Astrocyte (in vitro differentiated cells and primary cell): ENCODE data around the gene ASB5. TPM values are rescaled to one million over a fixed set of nuclear protein-coding genes. Genes with fewer than 3 reads are reported as not detected.
"Not testable (repeated sequence)": the region's sequence is repeated elsewhere in the genome, so short reads cannot be mapped to it uniquely, and the experiment has no call there.

ENCODE experiments used
- DNase-seq: peaks from one replicate; pipeline ENCODE4 v3.0.0-alpha.2; 2010; ENCODE audit warnings: low read depth
- FAIRE-seq: peaks from 2 replicates; lab custom pipeline; 2011; peaks lifted over from hg19 to GRCh38; lab: Jason Lieb, UNC
- H2AFZ ChIP-seq: 2 replicates; pipeline ENCODE4 v1.6.0; 2012; ENCODE audit warnings: low read depth, low read length, inconsistent platforms
- H3K27ac ChIP-seq: 2 replicates; pipeline ENCODE4 v1.5.1; 2011; ENCODE audit warnings: low read depth, low read length, inconsistent platforms
- H3K27me3 ChIP-seq: 2 replicates; pipeline ENCODE4 v1.6.0; 2011; ENCODE audit warnings: low read length, inconsistent platforms; ENCODE audit not compliant: insufficient read depth
- H3K36me3 ChIP-seq: 2 replicates; pipeline ENCODE4 v1.5.1; 2011; ENCODE audit warnings: low read length, inconsistent platforms; ENCODE audit not compliant: insufficient read depth
- H3K4me1 ChIP-seq: 2 replicates; pipeline ENCODE4 v1.5.1; 2011; ENCODE audit warnings: low read length, inconsistent platforms; ENCODE audit not compliant: insufficient read depth
- H3K4me2 ChIP-seq: 2 replicates; pipeline ENCODE4 v1.6.0; 2012; ENCODE audit warnings: low read length, inconsistent platforms
- H3K4me3 ChIP-seq: 2 replicates; pipeline ENCODE4 v1.5.1; 2011; ENCODE audit warnings: low read depth, mild to moderate bottlenecking, low read length, inconsistent platforms; ENCODE audit not compliant: insufficient read depth
- H3K79me2 ChIP-seq: 2 replicates; pipeline ENCODE4 v1.6.0; 2012; ENCODE audit warnings: mild to moderate bottlenecking, low read length, inconsistent platforms; ENCODE audit not compliant: insufficient read depth
- H3K9ac ChIP-seq: 2 replicates; pipeline ENCODE4 v1.6.0; 2012; ENCODE audit warnings: mild to moderate bottlenecking, low read length, inconsistent platforms
- H3K9me3 ChIP-seq: 2 replicates; pipeline ENCODE4 v1.5.1; 2012; ENCODE audit warnings: low read depth, mild to moderate bottlenecking, low read length, inconsistent platforms; ENCODE audit not compliant: insufficient read depth
- H4K20me1 ChIP-seq: 2 replicates; pipeline ENCODE4 v1.6.0; 2012; ENCODE audit warnings: low read length, inconsistent platforms; ENCODE audit not compliant: insufficient read depth
- H3K27ac Mint-ChIP-seq: one replicate; pipeline ENCODE4 v1.8.0; 2021; ENCODE audit warnings: mild to moderate bottlenecking, mixed read lengths; ENCODE audit not compliant: unreplicated experiment
- H3K27me3 Mint-ChIP-seq: one replicate; pipeline ENCODE4 v1.8.0; 2021; ENCODE audit warnings: low read depth, mixed read lengths; ENCODE audit not compliant: unreplicated experiment
- H3K36me3 Mint-ChIP-seq: one replicate; pipeline ENCODE4 v1.8.0; 2021; ENCODE audit warnings: low read depth, mixed read lengths; ENCODE audit not compliant: unreplicated experiment
- H3K4me1 Mint-ChIP-seq: one replicate; pipeline ENCODE4 v1.8.0; 2021; ENCODE audit warnings: low read depth, mixed read lengths; ENCODE audit not compliant: unreplicated experiment
- H3K4me3 Mint-ChIP-seq: one replicate; pipeline ENCODE4 v1.8.0; 2021; ENCODE audit warnings: mild to moderate bottlenecking, moderate library complexity, mixed read lengths; ENCODE audit not compliant: unreplicated experiment
- H3K9me3 Mint-ChIP-seq: one replicate; pipeline ENCODE4 v1.8.0; 2021; ENCODE audit warnings: mild to moderate bottlenecking, mixed read lengths; ENCODE audit not compliant: unreplicated experiment
- EZH2 ChIP-seq: IDR thresholded peaks from 2 replicates; pipeline ENCODE4 v1.6.1; 2012; ENCODE audit warnings: mild to moderate bottlenecking, low read length, inconsistent platforms; ENCODE audit not compliant: insufficient read depth
- total RNA-seq: library from RNA; stranded (reverse); gene quantifications from 2 replicates; pipeline ENCODE4 v1.2.1, GENCODE V29; 2021
- TF ChIP-seq, protein P1 (sequence below): IDR thresholded peaks from 2 replicates; pipeline ENCODE4 v1.5.1; 2011; ENCODE audit warnings: low read depth, mild to moderate bottlenecking, inconsistent platforms, low read length, moderate library complexity; ENCODE audit not compliant: insufficient read depth

The ASB5 gene
- total RNA-seq, 1 donor from 2014 or later: 0.43 TPM

DNA sequence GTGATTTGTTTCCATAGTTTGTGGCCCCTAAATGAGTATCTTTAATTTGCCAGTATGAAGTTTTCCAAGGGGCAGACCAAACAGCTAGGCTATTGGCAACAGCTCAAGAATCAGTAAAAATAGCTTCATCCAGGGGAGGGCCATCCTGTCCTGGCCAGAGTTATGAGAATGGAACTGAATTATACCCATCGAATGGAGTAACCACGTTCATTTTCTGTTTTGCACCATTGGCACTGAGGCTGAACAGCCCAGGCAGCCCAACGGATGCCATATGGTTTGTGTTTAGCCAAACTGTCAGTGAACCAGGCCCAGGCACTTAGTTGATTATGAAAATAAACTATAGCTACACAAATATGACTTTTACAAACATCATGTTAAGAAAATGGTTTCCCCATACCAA is 17.7 kb upstream of the ASB5 start:
- Histone ChIP-seq H3K27me3 (no peaks in the 10 kb centered on the region), H3K4me1 (no peaks in the 10 kb centered on the region), H3K79me2 (no peaks in the 10 kb centered on the region), H3K4me2 (no peak overlapping the region), H3K27ac (no peak overlapping the region), H3K36me3 (no peaks in the 10 kb centered on the region), H3K9me3 (no peaks in the 10 kb centered on the region), H3K4me3 (no peak overlapping the region), H3K9ac (no peak overlapping the region), H4K20me1 (no peaks in the 10 kb centered on the region), H2AFZ (no peak overlapping the region)
- Mint-ChIP-seq H3K27ac (no peak overlapping the region), H3K27me3 (no peaks in the 10 kb centered on the region), H3K9me3 (no peaks in the 10 kb centered on the region), H3K4me1 (no peaks in the 10 kb centered on the region), H3K4me3 (no peak overlapping the region), H3K36me3 (no peaks in the 10 kb centered on the region)
- no peak for FAIRE-seq
- TF ChIP-seq, protein P1, sequence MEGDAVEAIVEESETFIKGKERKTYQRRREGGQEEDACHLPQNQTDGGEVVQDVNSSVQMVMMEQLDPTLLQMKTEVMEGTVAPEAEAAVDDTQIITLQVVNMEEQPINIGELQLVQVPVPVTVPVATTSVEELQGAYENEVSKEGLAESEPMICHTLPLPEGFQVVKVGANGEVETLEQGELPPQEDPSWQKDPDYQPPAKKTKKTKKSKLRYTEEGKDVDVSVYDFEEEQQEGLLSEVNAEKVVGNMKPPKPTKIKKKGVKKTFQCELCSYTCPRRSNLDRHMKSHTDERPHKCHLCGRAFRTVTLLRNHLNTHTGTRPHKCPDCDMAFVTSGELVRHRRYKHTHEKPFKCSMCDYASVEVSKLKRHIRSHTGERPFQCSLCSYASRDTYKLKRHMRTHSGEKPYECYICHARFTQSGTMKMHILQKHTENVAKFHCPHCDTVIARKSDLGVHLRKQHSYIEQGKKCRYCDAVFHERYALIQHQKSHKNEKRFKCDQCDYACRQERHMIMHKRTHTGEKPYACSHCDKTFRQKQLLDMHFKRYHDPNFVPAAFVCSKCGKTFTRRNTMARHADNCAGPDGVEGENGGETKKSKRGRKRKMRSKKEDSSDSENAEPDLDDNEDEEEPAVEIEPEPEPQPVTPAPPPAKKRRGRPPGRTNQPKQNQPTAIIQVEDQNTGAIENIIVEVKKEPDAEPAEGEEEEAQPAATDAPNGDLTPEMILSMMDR: no peak
- TF ChIP-seq EZH2: no peak
- no peak for DNase-seq

DNA sequence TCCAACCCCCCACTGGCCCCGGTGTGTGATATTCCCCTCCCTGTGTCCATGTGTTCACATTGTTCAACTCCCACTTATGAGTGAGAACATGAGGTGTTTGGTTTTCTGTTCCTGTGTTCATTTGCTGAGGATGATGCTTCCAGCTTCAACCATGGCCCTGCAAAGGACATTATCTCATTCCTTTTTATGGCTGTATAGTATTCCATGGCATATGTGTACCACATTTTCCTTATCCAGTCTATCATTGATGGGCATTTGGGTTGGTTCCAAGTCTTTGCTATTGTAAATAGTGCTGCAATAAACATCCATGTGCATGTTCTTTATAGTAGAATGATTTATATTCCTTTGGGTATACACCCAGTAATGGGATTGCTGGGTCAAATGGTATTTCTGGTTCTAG is 10.5 kb upstream of the ASB5 start:
- H3K36me3 Mint-ChIP-seq, H2AFZ ChIP-seq, H4K20me1 ChIP-seq, DNase-seq, H3K4me3 ChIP-seq, H3K4me3 Mint-ChIP-seq, H3K9me3 ChIP-seq, H3K27ac Mint-ChIP-seq, H3K79me2 ChIP-seq, H3K4me2 ChIP-seq, H3K4me1 Mint-ChIP-seq, FAIRE-seq, H3K9me3 Mint-ChIP-seq, H3K36me3 ChIP-seq, H3K27me3 Mint-ChIP-seq, H3K27me3 ChIP-seq, H3K4me1 ChIP-seq, H3K27ac ChIP-seq, H3K9ac ChIP-seq: not testable (repeated sequence)

DNA sequence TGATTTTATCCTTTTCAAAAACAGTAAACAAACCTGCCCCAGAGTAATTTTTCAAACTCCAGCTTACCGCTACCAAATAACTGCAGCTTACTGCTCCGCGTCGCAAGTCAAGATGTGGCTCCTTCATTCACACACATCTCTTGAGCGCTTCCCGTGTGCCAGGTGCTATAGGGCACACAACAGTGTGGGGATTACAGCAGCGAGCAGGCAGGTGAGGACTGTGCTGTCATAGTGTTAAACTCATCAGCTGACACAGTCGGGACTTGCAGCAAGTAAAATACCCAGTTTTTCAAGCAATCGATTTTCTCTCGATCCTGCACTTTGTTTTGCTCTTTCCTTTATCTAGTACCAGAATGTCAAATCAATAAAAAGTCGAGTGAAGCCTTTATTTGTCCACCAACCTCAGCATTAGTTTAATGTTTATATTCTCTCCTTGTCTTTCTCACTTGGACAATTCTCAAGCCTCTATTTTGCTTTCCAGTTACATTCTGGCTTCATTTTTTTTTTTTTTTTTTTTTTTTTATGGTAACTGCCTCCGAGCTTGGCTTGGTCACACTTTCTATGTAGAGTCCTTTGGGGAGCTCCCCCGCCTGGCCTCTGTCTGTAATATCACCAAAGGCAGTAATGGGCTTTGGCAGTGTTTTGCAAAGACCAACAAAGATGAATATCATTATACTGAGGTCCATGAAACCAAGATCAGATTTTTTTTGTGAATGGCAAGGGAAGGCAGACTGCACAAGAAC is 8.3 kb upstream of the ASB5 start:
- no peaks in the 10 kb centered on the region for H3K27me3 ChIP-seq
- H3K36me3 ChIP-seq: no peaks in the 10 kb centered on the region
- Mint-ChIP-seq H3K9me3 (no peaks in the 10 kb centered on the region), H3K27me3 (no peaks in the 10 kb centered on the region), H3K4me3 (no peak overlapping the region), H3K27ac (no peak overlapping the region), H3K4me1 (peaks cover 11% of the 10 kb centered on the region), H3K36me3 (no peaks in the 10 kb centered on the region)
- no peaks in the 10 kb centered on the region for H3K79me2 ChIP-seq
- H4K20me1 ChIP-seq: no peaks in the 10 kb centered on the region
- no peaks in the 10 kb centered on the region for H3K9me3 ChIP-seq
- no peak overlapping the region for H3K27ac ChIP-seq
- no peak overlapping the region for H3K4me3 ChIP-seq
- H3K4me2 ChIP-seq: no peak overlapping the region
- no peak overlapping the region for H2AFZ ChIP-seq
- no peak overlapping the region for H3K9ac ChIP-seq
- no peak for FAIRE-seq
- TF ChIP-seq EZH2: no peak
- TF ChIP-seq, protein P1: peak; percentile 65
- peak; percentile 36 for DNase-seq
- no peaks in the 10 kb centered on the region for H3K4me1 ChIP-seq
